Cardiac ventricle fibroblast (primary cell): ENCODE data around the gene LRP1B. TPM values are rescaled to one million over a fixed set of nuclear protein-coding genes. Genes with fewer than 3 reads are reported as not detected.

Experiments
- total RNA-seq: library from RNA; depleted of rRNA; stranded (reverse); fragments of >200 nt; gene quantifications from 2 replicates; pipeline ENCODE4 v1.2.3, GENCODE V29; 2015

Gene LRP1B
- 0.37 and 0.49 TPM in 2 replicates for total RNA-seq

DNA sequence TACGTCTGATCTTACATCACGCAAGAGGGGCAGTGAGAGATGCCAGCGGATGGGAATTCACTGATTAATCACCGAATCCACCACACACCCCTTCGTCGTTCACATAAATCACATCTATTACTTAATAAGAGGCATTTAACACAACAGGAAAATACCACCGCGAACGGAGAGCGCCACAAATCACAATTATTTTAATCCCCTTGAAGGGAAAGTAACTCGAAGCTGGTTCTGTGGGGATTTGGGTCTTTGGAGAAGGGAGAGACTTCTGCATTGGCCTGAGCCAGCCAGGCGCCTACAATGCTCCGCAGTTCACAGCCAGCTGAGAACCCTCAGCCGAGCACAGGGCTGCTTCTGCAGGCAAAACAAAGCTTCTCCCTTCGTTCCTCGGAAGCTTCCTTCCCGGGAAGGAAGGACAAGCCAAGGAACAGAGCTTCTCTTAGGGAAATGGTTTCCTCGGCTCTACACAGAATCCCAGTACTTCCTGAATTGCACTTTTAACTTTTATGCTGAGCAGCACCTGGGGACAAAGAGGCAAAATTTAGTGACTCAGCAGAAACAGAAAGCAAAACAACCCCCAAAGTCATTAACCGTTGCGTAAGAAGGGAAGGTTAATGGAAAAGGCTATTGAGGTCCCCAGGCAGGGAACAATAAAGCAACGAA lies at the start of gene LRP1B:
Gene LRP1B, minus strand, starts transcription at position 7 of the 660 bp plus-strand sequence. CDS start 287 bp downstream, outside the sequence.

